Mucosa of descending colon (tissue), 3 donors: ENCODE measurements around the gene INPP4B. TPM values are rescaled to one million over a fixed set of nuclear protein-coding genes. Genes with fewer than 3 reads are reported as not detected.

Experiments
- ATAC-seq: fragments of 200-7000 bp; cut with Tn5 transposase; one replicate; pipeline ENCODE4 v1.9.1; 2020; ENCODE audit warnings: mild to moderate bottlenecking, moderate library complexity
- DNase-seq, 3 donors: peaks; one replicate each; pipeline ENCODE4 v3.0.0-alpha.2; 2020
- H3K36me3 ChIP-seq: fragments of 200-600 bp; one replicate; pipeline ENCODE4 v1.8.0; 2021; ENCODE audit warnings: low read depth, mild to moderate bottlenecking
- H3K4me1 ChIP-seq: fragments of 200-600 bp; one replicate; pipeline ENCODE4 v1.8.0; 2021; ENCODE audit warnings: low read depth, mild to moderate bottlenecking
- H3K4me3 ChIP-seq: fragments of 200-600 bp; one replicate; pipeline ENCODE4 v1.8.0; 2021; ENCODE audit warnings: mild to moderate bottlenecking
- H3K9me3 ChIP-seq: fragments of 200-600 bp; one replicate; pipeline ENCODE4 v1.8.0; 2021; ENCODE audit warnings: mild to moderate bottlenecking
- intact Hi-C, 2 donors: fragments of 100-400 bp; cut with DNase I in 1 of 2; cut with micrococcal nuclease in 1 of 2; formaldehyde crosslinking; loops; one replicate each; pipeline versions ENCODE4 v1.11.0 to v1.11.1; 2022; cut with DNase I, micrococcal nuclease
- total RNA-seq, 3 donors: library from RNA; stranded (reverse); fragmentation: NEBNext Ultra II Directional in 2 of 3; extraction: Animal tissue kit (Norgen Biotek cat#: 25700) in 2 of 3; gene quantifications; one replicate each; pipeline versions ENCODE4 v1.2.1 to v1.2.4, GENCODE V29; 2021 to 2023
- TF ChIP-seq, protein P1 (sequence below): fragments of 200-600 bp; IDR thresholded peaks from one replicate; pipeline ENCODE4 v1.8.0; 2022; ENCODE audit warnings: antibody characterized with exemption, mild to moderate bottlenecking
- donor health status: DM: no; HTN: no; CAD: no; lungs with moderate emphysema.
- donor health status: DM: no; HTN: no; CAD: no.
- donor health status: DM: no; HTN: yes; CAD: no.

Gene INPP4B
- total RNA-seq, 3 donors from 2014 or later: 22.2 to 27.3 (median 24.1) TPM

DNA sequence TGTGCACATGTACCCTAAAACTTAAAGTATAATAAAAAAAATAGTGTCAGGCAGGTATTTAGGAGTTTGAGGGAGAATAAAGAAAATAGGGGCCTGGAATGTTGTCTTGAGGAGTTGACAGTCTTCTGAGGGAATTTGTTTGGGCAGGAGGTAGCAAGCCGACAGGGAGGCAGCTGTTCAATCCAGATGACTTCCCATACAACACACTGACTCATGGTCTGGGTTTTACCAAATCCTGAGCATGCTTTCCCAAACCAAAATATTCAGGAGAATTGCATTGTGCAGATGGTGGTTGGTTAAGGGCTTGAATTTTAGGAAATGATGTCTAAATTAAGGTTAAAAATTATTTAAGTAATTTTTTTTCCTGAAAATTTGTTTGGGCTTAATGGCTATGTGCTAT lies 430.0 kb downstream of the INPP4B start:
- no peaks in the 10 kb centered on the region for H3K4me1 ChIP-seq
- ATAC-seq (no peak), DNase-seq (no peak)
- intact Hi-C loops: no loop called here
- H3K36me3 ChIP-seq: no peaks in the 10 kb centered on the region
- H3K4me3 ChIP-seq: no peak overlapping the region
- no peaks in the 10 kb centered on the region for H3K9me3 ChIP-seq
- TF ChIP-seq, protein P1, sequence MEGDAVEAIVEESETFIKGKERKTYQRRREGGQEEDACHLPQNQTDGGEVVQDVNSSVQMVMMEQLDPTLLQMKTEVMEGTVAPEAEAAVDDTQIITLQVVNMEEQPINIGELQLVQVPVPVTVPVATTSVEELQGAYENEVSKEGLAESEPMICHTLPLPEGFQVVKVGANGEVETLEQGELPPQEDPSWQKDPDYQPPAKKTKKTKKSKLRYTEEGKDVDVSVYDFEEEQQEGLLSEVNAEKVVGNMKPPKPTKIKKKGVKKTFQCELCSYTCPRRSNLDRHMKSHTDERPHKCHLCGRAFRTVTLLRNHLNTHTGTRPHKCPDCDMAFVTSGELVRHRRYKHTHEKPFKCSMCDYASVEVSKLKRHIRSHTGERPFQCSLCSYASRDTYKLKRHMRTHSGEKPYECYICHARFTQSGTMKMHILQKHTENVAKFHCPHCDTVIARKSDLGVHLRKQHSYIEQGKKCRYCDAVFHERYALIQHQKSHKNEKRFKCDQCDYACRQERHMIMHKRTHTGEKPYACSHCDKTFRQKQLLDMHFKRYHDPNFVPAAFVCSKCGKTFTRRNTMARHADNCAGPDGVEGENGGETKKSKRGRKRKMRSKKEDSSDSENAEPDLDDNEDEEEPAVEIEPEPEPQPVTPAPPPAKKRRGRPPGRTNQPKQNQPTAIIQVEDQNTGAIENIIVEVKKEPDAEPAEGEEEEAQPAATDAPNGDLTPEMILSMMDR: no peak

DNA sequence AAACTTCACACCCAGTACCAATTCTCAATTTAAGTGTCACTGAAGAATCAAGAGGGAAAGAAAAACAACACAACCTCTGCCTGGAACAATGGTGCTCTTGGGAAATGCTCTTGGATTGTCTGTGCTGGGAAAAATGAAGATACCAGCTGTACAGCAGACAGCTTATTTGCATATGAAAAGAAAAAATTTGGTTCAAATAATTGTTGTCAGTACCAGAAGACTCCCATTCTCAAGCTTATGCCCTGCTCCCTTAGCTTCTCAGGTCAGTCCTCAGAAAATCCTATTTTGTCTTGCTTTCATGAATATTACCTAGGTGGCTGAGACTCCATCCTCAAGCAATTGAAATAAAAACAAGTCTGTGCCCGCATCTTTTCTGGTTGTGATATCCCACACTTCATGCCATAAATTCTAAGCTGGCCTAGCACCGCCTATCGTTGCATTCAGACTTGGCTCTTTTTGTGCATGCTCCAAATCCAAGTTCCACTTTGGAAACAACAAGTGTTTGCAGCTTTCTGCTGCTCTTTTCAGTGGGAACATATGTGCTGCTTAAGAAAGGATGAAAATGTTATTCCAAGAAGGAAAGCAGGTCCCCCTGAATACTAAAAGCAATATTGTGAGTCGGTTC lies 431.6 kb downstream of the INPP4B start:
- intact Hi-C loops: no loop called here
- no peaks in the 10 kb centered on the region for H3K9me3 ChIP-seq
- no peaks in the 10 kb centered on the region for H3K4me1 ChIP-seq
- no peak for DNase-seq
- no peaks in the 10 kb centered on the region for H3K36me3 ChIP-seq
- TF ChIP-seq, protein P1: no peak
- no peak overlapping the region for H3K4me3 ChIP-seq
- no peak for ATAC-seq

GRCh38 chr4:142413485-142413884 lies 432.6 kb downstream of the INPP4B start:
- TF ChIP-seq, protein P1: no peak
- Histone ChIP-seq H3K4me1 (no peaks in the 10 kb centered on the region), H3K4me3 (no peak overlapping the region), H3K36me3 (no peaks in the 10 kb centered on the region), H3K9me3 (no peaks in the 10 kb centered on the region)
- intact Hi-C loops: no loop called here
- DNase-seq (no peak), ATAC-seq (no peak)

DNA sequence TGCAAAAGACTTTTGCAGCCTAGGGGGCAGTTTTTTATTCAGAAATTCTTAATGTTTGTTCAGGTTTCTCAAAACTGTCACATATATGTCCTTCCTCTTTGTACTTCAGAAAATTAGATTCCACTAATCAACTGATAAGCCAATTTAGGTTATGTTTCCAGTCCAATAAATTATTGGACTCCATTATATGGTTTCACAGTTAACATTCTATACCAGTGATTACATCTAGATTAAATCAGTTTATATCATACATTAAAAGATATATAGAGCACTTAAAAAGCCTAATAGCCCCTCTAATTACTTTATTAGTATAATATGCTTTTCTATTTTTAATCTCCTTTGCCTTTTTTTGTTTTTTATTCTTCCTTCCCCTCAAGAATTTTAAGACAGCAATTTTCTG lies 434.1 kb downstream of the INPP4B start:
- no peaks in the 10 kb centered on the region for H3K9me3 ChIP-seq
- no peaks in the 10 kb centered on the region for H3K4me1 ChIP-seq
- TF ChIP-seq, protein P1: no peak
- no peak overlapping the region for H3K4me3 ChIP-seq
- DNase-seq: no peak
- H3K36me3 ChIP-seq: no peaks in the 10 kb centered on the region
- ATAC-seq: no peak
- intact Hi-C loops: no loop called here

DNA sequence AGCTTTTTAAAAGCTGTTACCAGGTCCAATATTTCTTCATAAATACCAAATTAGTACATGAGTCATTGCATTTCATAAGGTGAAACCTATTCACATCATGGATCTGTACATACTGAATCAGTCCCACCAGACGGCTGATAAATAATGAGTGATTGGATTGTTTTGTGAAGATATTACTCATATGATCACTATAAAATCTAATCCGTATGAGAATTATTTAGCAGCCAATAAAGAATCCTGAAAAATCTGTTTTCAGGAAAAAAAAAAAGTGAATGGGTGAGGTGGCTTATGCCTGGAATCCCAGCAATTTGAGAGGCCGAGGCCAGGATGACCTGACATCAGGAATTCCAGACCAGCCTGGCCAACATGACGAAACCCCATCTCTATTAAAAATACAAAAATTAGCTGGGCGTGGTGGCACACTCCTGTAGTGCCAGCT lies 438.1 kb downstream of the INPP4B start:
- no peak for ATAC-seq
- TF ChIP-seq, protein P1: no peak

GRCh38 chr4:142407596-142407995 lies 438.5 kb downstream of the INPP4B start:
- intact Hi-C loops: no loop called here
- peaks cover 8% of the 10 kb centered on the region for H3K4me1 ChIP-seq

More for the DNA sequence above, 438.1 kb downstream of the INPP4B start:
- intact Hi-C loops: no loop called here
- no peak overlapping the region for H3K4me3 ChIP-seq
- no peaks in the 10 kb centered on the region for H3K36me3 ChIP-seq
- DNase-seq: no peak
- no peaks in the 10 kb centered on the region for H3K9me3 ChIP-seq
- H3K4me1 ChIP-seq: peaks cover 8% of the 10 kb centered on the region

More at GRCh38 chr4:142407596-142407995, 438.5 kb downstream of the INPP4B start:
- Histone ChIP-seq H3K4me3 (no peak overlapping the region), H3K9me3 (no peaks in the 10 kb centered on the region), H3K36me3 (no peaks in the 10 kb centered on the region)
- DNase-seq (no peak), ATAC-seq (no peak)
- TF ChIP-seq, protein P1: no peak
